HFFc6 (cell line): ENCODE data around the gene ZNF700. TPM values are rescaled to one million over a fixed set of nuclear protein-coding genes. Genes with fewer than 3 reads are reported as not detected.
"Not testable (repeated sequence)": the region's sequence is repeated elsewhere in the genome, so short reads cannot be mapped to it uniquely, and the experiment has no call there.

Experiments
- DNase-seq: peaks from one replicate; pipeline ENCODE4 v3.0.0-alpha.2; 2018
- H3K27ac Mint-ChIP-seq: 2 replicates; pipeline ENCODE4 v1.8.0; 2020; ENCODE audit warnings: mild to moderate bottlenecking, mixed read lengths
- H3K27me3 Mint-ChIP-seq: 2 replicates; pipeline ENCODE4 v1.8.0; 2021; ENCODE audit warnings: mild to moderate bottlenecking, moderate library complexity, mixed read lengths; ENCODE audit not compliant: insufficient read depth
- H3K36me3 Mint-ChIP-seq: 2 replicates; pipeline ENCODE4 v1.8.0; 2021; ENCODE audit warnings: low read depth, mixed read lengths
- H3K4me1 Mint-ChIP-seq: 2 replicates; pipeline ENCODE4 v1.8.0; 2020; ENCODE audit warnings: low read depth, mixed read lengths
- H3K4me3 Mint-ChIP-seq: 2 replicates; pipeline ENCODE4 v1.8.0; 2020; ENCODE audit warnings: mild to moderate bottlenecking, moderate library complexity, mixed read lengths
- H3K9me3 Mint-ChIP-seq: 2 replicates; pipeline ENCODE4 v1.8.0; 2020; ENCODE audit warnings: mild to moderate bottlenecking, mixed read lengths
- CTCF ChIP-seq: fragments of 200-600 bp; sonication (generic); IDR thresholded peaks from 2 replicates; pipeline ENCODE4 v1.5.0; 2021; ENCODE audit warnings: antibody characterized with exemption, mild to moderate bottlenecking
- total RNA-seq, 6 experiments: library from RNA; stranded (reverse); fragmentation: NEBNext Ultra II Directional; extraction: Animal tissue kit (Norgen Biotek cat#: 25700); gene quantifications; 2 replicates in 1 of 6; 3 replicates in 5 of 6; pipeline ENCODE4 v1.2.3, GENCODE V29; 2021

Gene ZNF700
- total RNA-seq, 6 experiments from 2014 or later = 4.6 to 6.0 (median 5.2) TPM

GRCh38 chr19:11948646-11949045 lies 23.7 kb downstream of the ZNF700 start:
- no peak overlapping the region for H3K4me3 Mint-ChIP-seq
- H3K9me3 Mint-ChIP-seq = peaks cover 99% of the 10 kb centered on the region
- H3K27ac Mint-ChIP-seq = no peak overlapping the region
- H3K4me1 Mint-ChIP-seq = no peaks in the 10 kb centered on the region
- no peak for DNase-seq
- no peaks in the 10 kb centered on the region; the same call in 1 of the 2 replicates for H3K27me3 Mint-ChIP-seq
- no peak for TF ChIP-seq CTCF
- H3K36me3 Mint-ChIP-seq = peaks cover 94% of the 10 kb centered on the region

- Mint-ChIP-seq H3K27me3 (no peaks in the 10 kb centered on the region; the same call in 1 of the 2 replicates), H3K9me3 (peaks cover 98% of the 10 kb centered on the region), H3K4me3 (no peak overlapping the region), H3K36me3 (peaks cover 93% of the 10 kb centered on the region), H3K27ac (no peak overlapping the region), H3K4me1 (no peaks in the 10 kb centered on the region)
- no peak for DNase-seq
- no peak for TF ChIP-seq CTCF
These were observed 24.3 kb downstream of the ZNF700 start for GRCh38 chr19:11949201-11949600.

GRCh38 chr19:11949614-11950080 lies 24.7 kb downstream of the ZNF700 start:
- not testable (repeated sequence) for H3K4me3 Mint-ChIP-seq, DNase-seq, H3K4me1 Mint-ChIP-seq, H3K27ac Mint-ChIP-seq, H3K27me3 Mint-ChIP-seq
- Mint-ChIP-seq H3K9me3 (peaks cover 98% of the 10 kb centered on the region), H3K36me3 (peaks cover 89% of the 10 kb centered on the region)

GRCh38 chr19:11950312-11950711 lies 25.4 kb downstream of the ZNF700 start:
- no peak for DNase-seq
- no peak for TF ChIP-seq CTCF
- Mint-ChIP-seq H3K9me3 (peaks cover 95% of the 10 kb centered on the region), H3K27ac (no peak overlapping the region), H3K27me3 (no peaks in the 10 kb centered on the region; the same call in none of the 2 replicates), H3K36me3 (peaks cover 87% of the 10 kb centered on the region), H3K4me1 (no peaks in the 10 kb centered on the region), H3K4me3 (no peak overlapping the region)

- H3K4me3 Mint-ChIP-seq = peak overlapping the region; percentile 91
- H3K9me3 Mint-ChIP-seq = no peaks in the 10 kb centered on the region; the same call in 1 of the 2 replicates
- peaks cover 4% of the 10 kb centered on the region for H3K27me3 Mint-ChIP-seq
- H3K4me1 Mint-ChIP-seq = peaks cover 21% of the 10 kb centered on the region
- TF ChIP-seq CTCF = peak; percentile 91
- no peaks in the 10 kb centered on the region; the same call in 1 of the 2 replicates for H3K36me3 Mint-ChIP-seq
- peak overlapping the region; percentile 91 for H3K27ac Mint-ChIP-seq
- DNase-seq = peak; percentile 36
These were observed 38.9 kb downstream of the ZNF700 start for GRCh38 chr19:11963566-11964355.

GRCh38 chr19:11964496-11964857 lies 39.6 kb downstream of the ZNF700 start:
- H3K27me3 Mint-ChIP-seq = peaks cover 4% of the 10 kb centered on the region
- no peaks in the 10 kb centered on the region; the same call in 1 of the 2 replicates for H3K36me3 Mint-ChIP-seq
- H3K9me3 Mint-ChIP-seq = no peaks in the 10 kb centered on the region; the same call in 1 of the 2 replicates
- peak overlapping the region; percentile 91 for H3K27ac Mint-ChIP-seq
- H3K4me3 Mint-ChIP-seq = peak overlapping the region; percentile 91
- peaks cover 21% of the 10 kb centered on the region for H3K4me1 Mint-ChIP-seq
- peak; percentile 17 for DNase-seq
- TF ChIP-seq CTCF = no peak
